ENCODE data around the gene STAM. TPM values are rescaled to one million over a fixed set of nuclear protein-coding genes. Genes with fewer than 3 reads are reported as not detected.

Gene STAM
- total RNA-seq, 1 experiment from 2014 or later: 29.3 TPM

- H2BK15ac ChIP-seq (ENCODE audit: low read depth, low read length): no peak overlapping the region
- no peak overlapping the region for H4K8ac ChIP-seq (replicated peaks; ENCODE audit: insufficient read length, low read depth, low read length)
- H4K91ac ChIP-seq (ENCODE audit: insufficient read length, low read depth, low read length): no peak overlapping the region
- no peaks in the 10 kb centered on the region for H3K4me1 ChIP-seq (ENCODE audit: insufficient read depth, low read length)
- H3T11ph ChIP-seq (ENCODE audit: low read length): no peak overlapping the region
- Mint-ChIP-seq H3K4me3 (no peak overlapping the region), H3K9me3 (peaks cover 0 to 2% of the 10 kb centered on the region in 2 experiments; a peak in 1 of 5 replicates), H3K27ac (no peak overlapping the region), H3K4me1 (no peaks in the 10 kb centered on the region), H3K36me3 (ENCODE audit: insufficient read depth in 1 of 3, low read depth in 3 of 3) (no peaks in the 10 kb centered on the region), H3K27me3 (ENCODE audit: low read depth) (peaks cover 32% of the 10 kb centered on the region)
- H2BK20ac ChIP-seq (ENCODE audit: low read depth, low read length, poor library complexity, severe bottlenecking): no peak overlapping the region
- no peak overlapping the region for H2AK5ac ChIP-seq (ENCODE audit: insufficient read length, low read length)
- no peak overlapping the region for H3K23ac ChIP-seq (ENCODE audit: insufficient read length, low read depth, low read length)
- no peaks in the 10 kb centered on the region for H3K23me2 ChIP-seq (ENCODE audit: insufficient read length, low read depth, low read length, poor library complexity, severe bottlenecking)
- H2BK5ac ChIP-seq (ENCODE audit: insufficient read length, low read length): no peak overlapping the region
- no peaks in the 10 kb centered on the region for H4K20me1 ChIP-seq (ENCODE audit: control insufficient read depth, insufficient read depth, insufficient read length)
- H3K79me1 ChIP-seq (ENCODE audit: insufficient read depth, low read depth, low read length, poor library complexity, severe bottlenecking): no peaks in the 10 kb centered on the region
- WGBS (ENCODE audit: extremely low coverage, insufficient read length, low lambda C conversion rate): no CpG with 5 or more reads among the region's 7 CpGs
- no peak overlapping the region for H3K56ac ChIP-seq (ENCODE audit: insufficient read length, low read depth, low read length)
- no peak overlapping the region for H3K18ac ChIP-seq (ENCODE audit: insufficient read length, low read depth, low read length)
- H3K9me3 ChIP-seq (ENCODE audit: control insufficient read depth, low read depth, low read length): no peaks in the 10 kb centered on the region
- H3K4ac ChIP-seq (ENCODE audit: low read depth, low read length): no peak overlapping the region
- H3K79me2 ChIP-seq (ENCODE audit: insufficient read depth, low read length): no peaks in the 10 kb centered on the region
- no peak overlapping the region for H3K14ac ChIP-seq (ENCODE audit: insufficient read depth, low read length)
- H3K27ac ChIP-seq (ENCODE audit: insufficient read length, low read depth, low read length): no peak overlapping the region
- no peak for DNase-seq
- no peak overlapping the region for H2BK12ac ChIP-seq (ENCODE audit: insufficient read length, low read depth, low read length)
- no peak overlapping the region for H2BK120ac ChIP-seq (ENCODE audit: low read depth, low read length, poor library complexity, severe bottlenecking)
- peaks cover under 1% of the 10 kb centered on the region; the same call in 1 of the 2 replicates for H3K27me3 ChIP-seq (ENCODE audit: insufficient read depth, low read length)
- H3K4me2 ChIP-seq (ENCODE audit: insufficient read depth, insufficient read length, low read length): no peak overlapping the region
- H4K5ac ChIP-seq (ENCODE audit: insufficient read length, low read depth, low read length): no peak overlapping the region
- no peak overlapping the region for H2AFZ ChIP-seq (ENCODE audit: low read length)
- H3K9ac ChIP-seq (ENCODE audit: extremely low read depth, insufficient read length, low read length): no peak overlapping the region
- TF ChIP-seq CTCF (conservative IDR thresholded peaks at IDR 0.05): no peak
Observed at GRCh38 chr10:17756557-17757217, 112.7 kb downstream of the STAM start.

Data from H9 (cell line).